DMS114 treated with DMSO at 0.1 percent for 48 hours (cell line): ENCODE data around the gene SBK3.
"Not testable (repeated sequence)": the region's sequence is repeated elsewhere in the genome, so short reads cannot be mapped to it uniquely, and the experiment has no call there.

ENCODE experiments used
- DNase-seq: peaks from one replicate; lab custom pipeline; 2025; ENCODE audit not compliant: unreplicated experiment; lab: John Stamatoyannopoulos, UW

Gene SBK3

DNA sequence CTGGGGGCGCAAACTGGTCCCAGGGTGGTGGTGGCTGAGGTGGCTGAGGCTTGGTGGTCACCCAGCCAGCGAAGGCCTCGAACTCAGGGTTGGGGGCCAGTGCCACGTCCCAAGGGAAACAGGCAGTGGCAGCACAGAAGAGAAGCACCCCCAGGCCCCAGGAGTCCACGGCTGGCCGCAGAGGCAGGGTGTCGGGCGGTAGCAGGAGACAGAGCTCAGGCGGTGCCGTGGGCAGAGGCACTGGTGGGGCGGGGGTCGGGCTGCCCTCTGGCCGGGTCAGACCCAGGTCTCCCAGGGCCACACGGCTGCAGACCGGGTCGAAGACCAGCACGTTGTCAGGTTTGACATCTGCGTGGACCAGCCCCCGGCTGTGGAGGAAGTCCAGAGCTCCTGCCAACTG is 4.3 kb downstream of the SBK3 start:
- no peak for DNase-seq

DNA sequence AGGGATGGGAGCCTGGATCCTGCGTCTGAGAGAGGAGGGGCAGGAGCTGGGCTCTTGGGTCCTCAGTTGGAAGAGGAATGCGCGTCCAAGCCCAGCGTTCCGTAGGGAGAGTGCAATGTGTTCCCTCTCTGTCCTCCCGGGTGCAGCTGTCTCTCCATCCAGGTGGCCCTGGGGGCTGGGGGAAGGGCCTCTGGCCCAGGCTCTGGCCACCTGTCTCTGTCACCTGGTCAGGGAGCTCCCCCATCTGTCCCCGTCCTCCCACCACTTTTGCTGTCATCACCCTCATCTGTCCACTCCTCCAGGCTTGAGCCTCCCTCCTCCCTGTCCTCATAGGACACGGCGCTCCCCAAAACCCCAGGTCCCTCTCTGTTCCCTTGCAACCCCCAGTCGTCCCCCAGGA is 4.7 kb downstream of the SBK3 start:
- DNase-seq = no peak

DNA sequence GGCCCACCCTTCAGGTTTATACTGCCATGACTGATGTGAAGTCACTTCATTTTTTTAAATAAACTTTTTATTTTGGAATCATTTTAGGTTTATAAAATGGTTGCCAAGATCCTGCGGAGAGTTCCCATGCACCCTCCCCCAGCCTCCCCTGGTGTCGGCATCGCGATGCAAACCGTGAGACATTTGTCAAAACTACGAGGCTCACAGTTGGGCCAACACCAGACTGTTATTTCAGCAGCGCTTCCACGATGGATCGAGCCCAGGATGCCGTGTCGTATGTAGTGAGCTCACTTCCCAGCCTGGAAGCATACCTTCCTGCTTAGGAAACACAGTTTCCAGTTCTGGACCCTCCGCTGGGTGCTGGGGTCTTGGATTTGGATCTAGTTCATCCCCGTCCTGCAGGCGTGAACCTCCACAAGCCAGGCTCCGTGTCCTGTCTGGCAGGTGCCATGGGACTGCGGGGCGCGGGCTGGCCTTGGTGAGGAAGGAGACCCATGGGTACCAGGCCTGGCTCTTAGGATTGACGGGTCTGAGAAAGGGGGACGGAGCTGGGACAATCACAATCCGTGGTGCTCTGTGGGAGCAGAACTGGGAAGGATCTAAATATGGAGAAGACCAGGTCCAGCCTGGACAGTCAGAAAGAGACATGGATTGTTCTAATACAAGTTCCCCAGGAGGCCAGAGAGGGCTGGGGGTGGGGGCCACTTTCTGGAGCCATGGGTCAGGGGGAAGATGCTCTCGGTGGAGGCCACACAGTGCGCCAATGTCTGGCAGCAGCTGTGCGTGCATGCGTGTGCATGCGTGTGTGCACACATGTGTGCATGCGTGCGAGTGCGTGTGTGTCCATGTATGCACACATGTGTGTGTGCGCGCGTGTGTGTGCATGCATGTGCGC is 6.0 kb downstream of the SBK3 start:
- DNase-seq = no peak

DNA sequence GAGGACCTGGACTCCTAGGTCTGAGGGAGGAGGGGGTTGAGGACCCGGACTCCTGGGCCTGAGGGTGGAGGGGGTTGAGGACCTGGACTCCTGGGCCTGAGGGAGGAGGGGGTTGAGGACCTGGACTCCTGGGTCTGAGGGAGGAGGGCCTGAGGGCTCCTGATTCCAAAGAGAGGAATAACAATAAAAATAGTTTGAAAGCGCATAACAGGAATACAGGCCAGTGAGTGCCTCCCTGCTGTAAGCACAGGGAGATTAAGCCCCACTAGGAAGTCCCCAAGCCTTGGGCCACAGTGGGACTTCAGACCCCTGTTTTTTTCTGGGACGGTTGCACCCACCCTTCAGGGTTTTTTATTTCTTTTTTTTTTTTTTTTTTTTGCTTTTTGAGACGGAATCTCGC is 7.2 kb downstream of the SBK3 start:
- DNase-seq = no peak

DNA sequence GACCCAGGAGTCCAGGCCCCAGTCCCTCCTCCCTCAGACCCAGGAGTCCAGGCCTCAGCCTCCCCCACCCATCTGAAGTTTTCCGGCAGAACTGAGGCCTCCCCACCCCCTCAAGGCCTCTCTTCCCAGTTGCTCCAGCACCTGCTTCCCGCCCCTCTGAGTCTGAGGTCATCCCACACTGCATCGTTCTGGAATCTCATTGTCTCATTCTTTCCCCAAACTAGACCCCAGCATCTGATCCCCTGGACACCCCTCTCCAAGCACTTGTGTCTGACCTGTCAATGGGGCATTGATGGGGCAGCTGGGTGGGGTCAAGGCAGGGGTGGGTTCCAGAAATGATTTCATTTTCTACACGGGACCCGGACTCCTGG is 7.6 kb downstream of the SBK3 start:
- no peak for DNase-seq

DNA sequence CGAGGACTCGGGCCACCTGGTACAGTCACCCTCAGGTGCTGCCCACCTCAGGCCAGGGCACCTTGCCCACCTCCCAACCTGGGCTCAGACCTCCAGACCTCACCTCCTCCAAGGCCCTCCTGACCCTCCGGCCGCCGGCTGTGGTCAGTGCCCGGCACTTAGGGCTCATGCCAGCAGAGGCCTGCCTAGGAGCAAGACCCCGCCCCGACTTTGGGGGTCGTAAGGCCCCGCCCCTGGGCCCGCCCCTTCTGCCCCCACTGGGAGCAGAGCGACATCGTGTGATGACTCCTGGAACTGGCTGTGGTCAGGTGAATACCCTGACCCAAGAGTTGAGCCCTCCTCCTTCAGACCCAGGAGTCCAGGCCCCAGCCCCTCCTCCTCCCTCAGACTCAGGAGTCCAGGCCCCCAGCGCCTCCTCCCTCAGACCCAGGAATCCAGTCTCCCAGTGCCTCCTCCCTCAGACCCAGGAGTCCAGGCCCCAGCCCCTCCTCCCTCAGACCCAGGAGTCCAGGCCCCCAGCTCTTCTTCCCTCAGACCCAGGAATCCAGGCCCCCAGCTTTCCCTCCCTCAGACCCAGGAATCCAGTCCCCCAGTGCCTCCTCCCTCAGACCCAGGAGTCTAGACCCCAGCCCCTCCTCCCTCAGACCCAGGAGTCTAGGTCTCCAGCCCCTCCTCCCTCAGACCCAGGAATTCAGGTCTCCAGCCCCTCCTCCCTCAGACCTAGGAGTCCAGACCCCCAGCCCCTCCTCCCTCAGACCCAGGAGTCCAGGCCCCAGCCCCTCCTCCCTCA is 8.2 kb downstream of the SBK3 start, which contains the start of gene SBK2:
SBK2 (minus strand) TSS at position 183 of the 790 bp plus-strand sequence. CDS start 839 bp downstream, outside the sequence.
- DNase-seq = no peak

DNA sequence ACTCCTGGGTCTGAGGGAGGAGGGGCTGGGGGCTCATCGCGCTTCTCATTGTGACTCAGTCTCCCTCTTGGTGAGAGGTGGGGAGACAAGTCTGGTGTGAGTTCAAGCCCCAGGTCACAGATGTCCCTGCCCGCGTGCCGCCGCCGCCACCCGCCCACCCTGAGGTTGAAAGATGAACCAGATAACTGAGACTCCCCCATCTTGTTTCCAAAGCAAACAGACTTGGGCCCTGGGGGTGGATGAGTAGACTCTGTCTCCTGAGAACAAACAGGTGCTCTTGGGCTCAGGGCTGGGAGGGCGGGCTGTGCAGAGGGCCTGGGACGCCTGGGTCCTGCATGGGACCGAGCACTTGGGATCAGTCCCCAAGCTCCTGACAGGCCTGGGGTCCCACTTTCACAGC is 9.0 kb downstream of the SBK3 start:
- DNase-seq = no peak

DNA sequence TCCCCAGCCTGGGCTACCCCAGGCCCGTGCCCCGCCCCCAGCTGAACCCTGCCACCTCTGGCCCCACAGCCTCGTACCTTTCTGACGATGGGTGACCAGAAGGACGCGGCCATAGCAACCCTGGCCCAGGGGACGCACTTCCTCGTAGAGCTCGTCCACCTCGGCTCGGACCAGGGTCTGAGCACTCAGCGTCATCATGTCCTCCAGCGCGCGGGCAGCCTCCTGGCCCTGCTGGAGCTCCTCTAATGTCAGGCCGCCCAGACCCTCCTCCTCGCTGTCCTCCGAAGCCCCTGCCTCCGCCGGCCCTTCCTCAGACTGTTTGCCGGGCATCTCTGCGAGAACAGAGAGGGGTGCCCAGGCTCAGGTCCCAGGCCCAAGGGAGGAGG is 9.4 kb downstream of the SBK3 start:
- DNase-seq = no peak

DNA sequence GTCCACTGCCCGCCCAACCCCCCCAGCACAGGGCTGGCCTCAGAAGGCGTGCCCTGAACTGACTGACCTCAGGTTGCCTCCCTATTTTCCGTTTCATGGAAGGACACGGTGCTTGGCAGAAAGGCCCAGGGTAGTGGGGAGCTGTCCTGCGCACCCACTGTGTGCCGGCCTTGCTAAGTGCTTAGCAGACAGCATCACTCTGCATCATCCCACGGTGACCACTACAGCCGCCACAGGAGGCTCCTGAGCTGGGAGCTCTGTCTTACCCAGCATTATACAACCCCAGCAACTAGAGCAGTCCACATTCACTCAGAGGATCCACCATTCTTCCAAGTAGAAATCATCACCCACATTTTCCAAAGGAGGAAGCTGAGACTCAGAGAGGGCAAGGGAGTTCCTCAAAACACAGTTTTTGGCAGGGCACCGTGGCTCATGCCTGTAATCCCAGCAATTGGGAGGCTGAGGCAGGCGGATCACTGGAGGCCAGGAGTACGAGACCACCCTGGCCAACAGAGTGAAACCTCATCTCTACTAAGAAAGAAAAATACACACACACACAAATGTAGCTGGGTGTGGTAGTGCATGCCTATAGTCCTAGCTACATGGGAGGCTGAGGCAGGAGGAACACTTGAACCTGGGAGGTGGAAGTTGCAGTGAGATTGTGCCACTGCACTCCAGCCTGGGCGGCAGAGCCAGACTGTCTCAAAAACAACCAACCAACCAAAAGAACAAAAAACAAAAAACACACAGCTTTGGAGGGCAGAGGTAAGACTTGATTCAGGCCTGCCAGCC is 10.0 kb downstream of the SBK3 start:
- no peak for DNase-seq

DNA sequence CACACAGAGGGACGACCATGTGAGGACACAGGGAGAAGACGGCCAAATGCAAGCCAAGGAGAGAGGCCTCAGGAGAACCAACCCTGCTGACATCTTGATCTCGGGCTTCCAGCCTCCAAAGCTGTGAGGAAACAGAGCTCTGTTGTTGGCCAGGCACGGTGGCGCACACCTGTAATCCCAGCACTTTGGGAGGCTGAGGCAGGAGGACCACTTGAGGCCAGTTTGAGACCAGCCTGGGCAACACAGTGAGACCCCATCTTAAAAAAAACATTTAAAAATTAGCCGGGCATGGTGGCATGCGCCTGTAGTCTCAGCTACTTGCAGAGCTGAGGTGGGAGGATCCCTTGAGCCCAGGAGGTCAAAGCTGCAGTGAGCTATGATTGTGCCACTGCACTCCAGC is 11.1 kb downstream of the SBK3 start:
- not testable (repeated sequence) for DNase-seq

DNA sequence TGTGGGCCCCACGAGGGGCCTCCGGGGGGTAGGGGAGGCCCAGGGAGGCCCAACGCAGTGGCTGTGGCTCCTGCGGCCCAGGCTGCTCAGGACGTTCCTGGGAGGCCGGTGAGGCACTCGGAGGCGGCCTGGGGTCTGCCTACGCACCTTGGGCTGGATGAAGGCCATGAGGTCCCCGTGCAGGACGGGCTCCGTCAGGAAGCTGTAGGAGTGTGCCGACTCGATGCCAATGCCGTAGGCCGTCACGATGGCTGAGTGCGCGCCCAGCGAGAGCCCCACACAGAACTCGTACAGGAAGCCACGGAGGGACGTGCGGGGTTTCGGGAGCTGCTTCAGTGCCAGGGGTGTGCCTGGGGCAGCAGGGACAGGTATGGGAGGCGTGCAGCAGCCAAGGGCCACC is 14.3 kb downstream of the SBK3 start:
- no peak for DNase-seq

DNA sequence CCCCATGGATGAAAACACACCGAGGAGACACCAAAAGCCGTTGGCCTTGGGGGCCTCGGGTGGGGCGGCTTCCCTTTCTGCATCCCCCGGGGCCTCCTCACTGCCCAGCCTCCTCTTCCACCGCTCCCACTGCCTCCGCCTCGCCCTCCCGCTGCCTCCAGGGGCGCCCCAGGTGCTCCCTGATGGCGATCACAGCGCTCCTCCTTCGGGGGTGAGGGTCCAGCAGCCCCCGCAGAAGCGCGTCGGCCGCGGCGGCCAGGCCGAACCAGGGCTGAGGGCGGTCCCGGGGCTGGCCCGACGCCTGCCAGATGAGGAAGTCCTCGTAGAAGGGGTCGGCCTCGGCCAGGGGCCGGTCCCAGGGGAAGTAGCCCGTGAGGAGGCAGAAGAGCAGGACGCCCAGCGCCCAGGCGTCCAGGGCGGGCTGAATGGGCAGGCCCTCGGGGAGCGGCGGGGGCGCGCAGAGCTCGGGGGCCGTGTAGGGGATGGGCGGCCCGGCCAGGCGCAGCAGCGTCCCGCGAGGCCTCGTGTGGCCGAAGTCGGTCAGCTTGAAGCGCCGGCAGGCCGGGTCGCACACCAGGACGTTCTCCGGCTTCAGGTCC is 15.6 kb downstream of the SBK3 start:
- no peak for DNase-seq

DNA sequence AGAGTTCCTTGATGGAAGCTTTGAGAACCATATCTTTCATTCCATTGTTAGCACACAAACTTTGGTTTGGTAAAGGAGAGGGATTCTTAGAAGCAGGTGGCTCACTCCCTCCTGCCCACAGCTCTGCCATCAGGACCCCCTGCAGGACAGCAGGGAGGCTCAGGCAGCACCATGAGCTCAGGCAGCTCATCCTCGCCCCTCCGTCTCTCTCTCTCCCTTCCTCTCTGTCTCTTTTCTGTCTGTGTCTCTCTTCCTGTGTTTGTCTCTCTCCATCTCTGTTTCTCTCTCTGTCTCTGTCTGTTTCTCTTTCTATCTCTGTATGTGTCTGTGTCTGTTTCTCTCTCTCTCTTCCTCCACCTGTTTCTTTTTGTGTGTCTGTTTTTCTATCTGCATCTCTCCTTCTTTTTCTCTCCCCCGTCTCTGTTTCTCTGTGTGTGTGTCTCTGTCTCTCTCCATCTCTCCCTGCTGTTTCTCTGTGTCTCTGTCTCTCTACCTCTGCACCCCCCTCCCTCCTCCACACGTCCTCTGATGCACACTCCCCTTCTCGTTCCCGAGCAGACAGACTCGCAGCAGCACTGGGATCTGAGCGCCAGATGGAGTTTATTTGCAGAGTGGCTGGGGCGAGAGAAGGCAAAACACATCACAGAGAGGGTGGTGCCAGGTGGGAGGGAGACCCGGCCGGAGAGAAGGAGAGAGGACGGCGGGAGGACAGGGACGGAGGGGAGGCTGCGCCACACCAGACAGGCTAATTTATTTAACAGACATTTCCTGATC is 17.1 kb downstream of the SBK3 start:
- no peak for DNase-seq

DNA sequence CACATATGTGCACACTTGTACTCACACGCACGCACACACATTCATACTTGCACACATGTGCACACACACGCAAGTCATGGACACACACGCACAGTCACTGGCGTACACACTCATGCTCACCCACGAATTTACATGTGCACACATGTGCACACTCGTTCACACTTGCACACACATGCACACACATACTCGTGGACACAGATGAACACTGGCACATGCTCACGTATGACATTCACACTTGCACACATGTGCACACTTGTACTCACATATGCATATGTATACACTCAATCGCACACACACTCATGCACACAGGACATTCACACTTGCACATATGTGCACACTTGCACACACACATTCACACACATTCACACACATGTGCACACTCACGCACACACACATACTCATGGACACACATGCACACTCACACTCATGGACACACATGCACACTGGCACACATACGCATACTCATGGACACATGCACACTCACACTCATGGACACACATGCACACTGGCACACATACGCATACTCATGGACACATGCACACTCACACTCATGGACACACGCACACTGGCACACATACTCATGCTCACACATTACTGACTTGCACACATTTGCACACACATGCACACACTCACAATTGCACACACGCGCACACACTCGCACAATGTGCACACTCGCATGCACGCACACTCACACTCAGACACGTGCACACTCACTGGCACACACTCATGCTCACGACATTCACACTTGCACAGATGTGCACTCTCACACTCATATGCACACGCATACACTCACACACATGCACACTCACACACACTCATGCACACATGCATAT is 17.9 kb downstream of the SBK3 start:
- DNase-seq = no peak

DNA sequence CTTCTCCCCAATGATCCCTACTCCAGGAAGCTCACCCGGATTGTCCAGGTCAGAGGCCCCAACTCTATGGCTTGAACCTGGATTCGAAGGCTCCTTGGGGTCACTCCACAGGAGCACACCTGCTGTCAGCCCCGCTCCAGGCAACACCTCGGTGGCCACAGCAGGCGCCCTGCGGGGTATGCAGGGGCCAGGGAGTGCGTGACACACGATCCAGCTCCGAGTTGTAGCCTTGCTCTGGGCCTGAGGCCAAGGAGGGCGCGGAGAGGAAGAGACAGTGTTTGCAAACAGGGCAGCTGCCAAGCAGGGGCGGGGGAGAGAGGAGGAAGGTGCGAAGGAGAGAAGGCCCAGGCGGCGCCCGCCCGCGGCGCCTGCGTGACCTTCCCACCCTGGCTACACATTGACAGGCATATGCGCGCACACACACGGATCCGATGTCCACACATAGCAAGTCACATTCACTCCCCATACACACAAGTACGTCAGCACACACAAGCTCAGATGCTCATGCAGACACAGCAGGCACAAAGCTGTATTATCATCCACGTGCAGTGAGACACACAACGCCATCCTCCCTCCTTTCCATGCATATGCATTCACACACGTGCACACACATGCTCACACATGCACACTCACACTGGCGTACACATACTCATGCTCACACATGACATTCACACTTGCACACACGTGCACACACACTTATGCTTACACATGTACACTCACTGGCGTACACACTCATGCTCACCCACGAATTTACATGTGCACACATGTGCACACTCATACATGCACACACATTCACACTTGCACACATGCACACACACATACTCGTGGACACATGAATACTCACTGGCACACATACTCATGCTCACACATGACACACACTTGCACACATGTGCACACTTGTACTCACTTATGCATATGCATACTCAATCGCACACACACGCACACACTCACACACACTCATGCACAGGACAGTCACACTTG is 18.8 kb downstream of the SBK3 start:
- no peak for DNase-seq

DNA sequence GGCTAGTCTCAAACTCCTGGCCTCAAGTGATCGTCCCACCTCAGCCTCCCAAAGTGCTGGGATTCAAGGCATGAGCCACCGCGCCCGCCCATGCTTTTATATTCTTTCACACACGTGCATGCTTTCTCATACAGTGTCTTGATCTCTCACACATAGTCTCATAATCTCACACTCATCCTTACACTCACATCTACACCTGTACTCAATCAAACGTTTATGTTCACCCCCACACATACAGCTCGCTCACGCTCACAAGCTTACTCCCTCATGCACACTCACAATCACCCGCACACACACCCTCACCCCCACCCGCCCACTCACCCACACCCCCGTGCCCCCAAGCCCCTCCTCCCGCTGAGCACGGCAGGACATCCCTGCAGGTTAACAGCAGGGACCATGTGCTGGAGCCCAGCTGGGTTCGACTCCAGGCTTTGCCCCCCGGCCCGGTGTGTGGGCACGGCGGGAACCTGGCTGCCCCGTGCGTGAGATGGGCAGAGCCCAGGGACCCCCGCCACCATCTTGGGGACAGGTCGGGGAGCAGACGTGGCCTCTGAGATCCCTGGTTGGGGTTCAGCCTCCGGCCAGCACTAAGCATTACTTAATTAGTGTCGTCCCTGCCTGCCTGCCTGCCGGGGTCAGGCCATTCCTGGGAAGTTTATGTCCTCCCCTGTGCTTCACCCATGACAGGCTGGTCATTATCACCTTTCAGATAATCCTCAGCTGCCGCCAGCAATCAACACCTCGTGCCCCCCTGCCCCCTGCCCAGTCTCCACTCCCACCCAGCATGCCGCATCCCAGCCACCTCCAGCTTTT is 19.8 kb downstream of the SBK3 start:
- DNase-seq = no peak

DNA sequence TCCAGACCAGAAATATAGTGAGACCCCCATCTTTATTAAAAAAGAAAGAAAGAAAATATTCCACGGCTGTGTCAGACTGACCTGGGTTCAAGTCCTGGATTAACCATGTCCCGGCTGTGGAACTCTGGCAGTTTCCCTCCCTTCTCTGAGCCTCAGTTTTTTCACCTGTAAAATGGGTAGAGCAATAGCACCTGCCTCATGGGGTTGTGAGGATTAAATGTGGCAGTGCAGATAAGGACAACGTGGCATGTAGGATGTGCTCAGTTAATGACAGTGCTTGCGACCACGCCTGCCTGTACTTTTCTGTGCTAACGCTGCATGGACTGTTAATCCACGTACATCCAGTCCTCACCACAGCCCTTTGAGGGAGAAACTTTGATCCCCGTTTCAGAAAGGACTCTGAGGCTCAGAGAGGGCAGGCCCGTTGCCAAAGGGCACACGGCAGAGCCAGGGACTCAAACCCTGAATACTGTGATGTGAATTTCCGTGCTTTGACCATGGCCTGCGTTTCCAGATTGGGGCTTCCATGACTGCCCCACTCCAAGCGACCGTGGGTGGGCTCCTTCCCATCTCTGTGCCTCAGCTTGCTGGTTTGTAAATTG is 24.6 kb downstream of the SBK3 start:
- DNase-seq = no peak
